ENCODE data around the gene WDR31. TPM values are rescaled to one million over a fixed set of nuclear protein-coding genes. Genes with fewer than 3 reads are reported as not detected.

The WDR31 gene
- total and polyA plus RNA-seq, 3 experiments from 2014 or later: 0.22 to 1.9 (median 1.3) TPM

DNA sequence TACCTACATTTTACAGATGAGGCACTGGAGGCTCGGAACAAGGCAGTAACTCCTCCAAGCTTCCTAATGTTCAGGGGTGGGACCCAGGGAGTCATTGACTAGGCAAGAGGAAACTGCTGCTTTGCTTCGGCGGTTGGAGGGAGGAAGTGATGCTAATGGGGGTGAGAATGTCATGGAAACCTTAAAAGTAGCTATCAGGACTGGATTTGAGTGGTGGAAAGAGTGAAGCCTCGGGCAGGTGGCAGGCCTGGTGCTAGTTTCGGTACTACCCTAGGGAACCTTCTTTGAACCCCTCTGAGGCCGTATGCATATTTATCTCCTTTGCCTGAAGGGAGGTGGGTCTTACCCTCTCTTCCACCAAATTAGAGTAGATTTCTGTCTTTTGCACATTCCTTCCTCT, 10.9 kb upstream of the WDR31 start:
- ChIA-PET POLR2A (no interaction called here), CTCF (interaction anchor here (1.3 to 2.8 kb wide), 2 partner anchors 11 to 51 kb away, joined by 3 to 10 read pairs; partner anchors contain the start of gene ALAD)
- Mint-ChIP-seq H3K27me3 (peaks cover 23 to 36% of the 10 kb centered on the region in 2 donors), H3K4me1 (peaks cover 18 to 23% (median 22%) of the 10 kb centered on the region in 3 donors), H3K4me3 (peak overlapping the region; percentile 61 to 85 (median 79)), H3K9me3 (no peaks in the 10 kb centered on the region), H3K36me3 (no peaks in the 10 kb centered on the region), H3K27ac (peak overlapping the region in 1 of 8 donors; percentile 42)
- no peak overlapping the region for H3K4me3 ChIP-seq (ENCODE audit: low read length)
- DNase-seq: peak in 3 of 5 donors; percentile 8 to 51 (median 11)
- H3K27me3 ChIP-seq (ENCODE audit: insufficient read depth, low read length, poor library complexity, severe bottlenecking): peaks cover 21% of the 10 kb centered on the region
- no peaks in the 10 kb centered on the region for H3K9me3 ChIP-seq (ENCODE audit: low read length)
- H3K4me1 ChIP-seq (ENCODE audit: insufficient read depth, low read length): peaks cover 18% of the 10 kb centered on the region
- no peak overlapping the region for H3K27ac ChIP-seq (ENCODE audit: low read depth, low read length)
- H3K36me3 ChIP-seq (ENCODE audit: insufficient read depth, low read length): no peaks in the 10 kb centered on the region

DNA sequence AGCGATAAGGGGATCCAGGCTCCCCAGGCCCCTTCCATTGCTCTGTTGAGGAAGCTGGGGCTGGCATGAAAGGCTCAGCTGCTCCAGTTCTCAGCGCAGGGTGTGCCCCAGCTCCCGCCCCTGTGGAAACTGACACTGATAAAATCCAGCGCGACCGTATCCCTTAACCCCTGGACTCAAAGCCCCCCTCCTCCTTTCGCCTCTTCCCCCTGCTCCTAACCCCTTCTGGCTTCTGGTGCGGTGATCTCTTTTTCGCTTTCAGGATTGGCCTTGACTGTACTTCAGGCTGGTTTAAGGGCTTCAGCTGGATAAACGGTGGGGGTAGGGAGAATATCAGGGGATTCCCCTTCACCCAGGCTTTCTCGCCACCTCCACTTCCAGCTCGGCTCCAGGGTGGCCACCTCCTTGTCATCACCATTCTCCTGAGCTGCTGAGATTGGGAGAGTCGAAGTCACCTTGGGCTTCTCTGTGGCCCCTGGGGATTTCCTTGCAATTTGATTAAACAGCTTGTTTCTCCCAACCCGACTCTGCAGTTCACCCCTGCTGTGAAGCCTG, 10.1 kb upstream of the WDR31 start:
- H3K9me3 ChIP-seq (ENCODE audit: low read length): no peaks in the 10 kb centered on the region
- ChIA-PET CTCF (interaction anchor here (0.8 to 2.8 kb wide), 6 partner anchors 10 to 305 kb away, joined by 3 to 10 read pairs (median 4); partner anchors contain the start of genes ALAD, C9orf43, HDHD3 and POLE3), POLR2A (interaction anchor here (0.8 to 1.6 kb wide), 2 partner anchors 20 to 49 kb away, joined by 4 to 6 read pairs; no protein-coding TSS in a partner anchor)
- Mint-ChIP-seq H3K27me3 (peaks cover 21 to 36% of the 10 kb centered on the region in 2 donors), H3K36me3 (no peaks in the 10 kb centered on the region), H3K4me1 (peaks cover 18 to 23% (median 22%) of the 10 kb centered on the region in 3 donors), H3K9me3 (no peaks in the 10 kb centered on the region), H3K27ac (peak overlapping the region in 3 of 8 donors; percentile 16 to 40 (median 34)), H3K4me3 (peak overlapping the region; percentile 61 to 85 (median 79))
- peaks cover 18% of the 10 kb centered on the region for H3K4me1 ChIP-seq (ENCODE audit: insufficient read depth, low read length)
- no peak for DNase-seq
- no peak overlapping the region for H3K27ac ChIP-seq (ENCODE audit: low read depth, low read length)
- peaks cover 21% of the 10 kb centered on the region for H3K27me3 ChIP-seq (ENCODE audit: insufficient read depth, low read length, poor library complexity, severe bottlenecking)
- no peaks in the 10 kb centered on the region for H3K36me3 ChIP-seq (ENCODE audit: insufficient read depth, low read length)
- H3K4me3 ChIP-seq (ENCODE audit: low read length): no peak overlapping the region

DNA sequence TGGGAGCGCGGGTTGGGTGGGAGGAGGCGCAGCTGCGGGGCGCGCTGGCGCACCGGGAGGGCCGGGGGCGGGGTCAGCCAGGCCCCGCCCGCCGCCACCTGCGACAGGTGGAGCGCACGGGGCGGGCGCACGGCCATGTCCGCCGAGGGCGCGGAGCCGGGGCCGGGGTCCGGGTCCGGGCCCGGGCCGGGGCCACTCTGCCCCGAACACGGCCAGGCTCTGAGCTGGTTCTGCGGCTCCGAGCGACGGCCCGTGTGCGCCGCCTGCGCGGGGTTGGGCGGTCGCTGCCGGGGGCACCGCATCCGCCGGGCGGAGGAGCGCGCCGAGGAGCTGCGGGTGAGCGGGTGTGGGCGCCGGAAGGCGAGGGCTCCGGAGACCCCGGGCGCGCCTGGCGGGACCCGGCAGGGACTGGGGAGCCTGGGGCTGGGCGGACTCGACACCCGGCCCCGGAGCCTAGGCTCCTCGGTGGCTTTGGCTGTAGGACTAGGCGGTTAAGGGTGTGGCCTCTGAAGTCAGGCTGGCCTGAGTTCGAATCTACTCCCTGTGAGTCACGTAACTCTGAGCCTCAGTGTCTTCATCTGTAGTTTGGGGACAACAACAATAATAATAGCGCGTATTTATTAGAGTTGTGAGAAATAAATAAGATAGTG, 9.5 kb upstream of the WDR31 start, which contains the start of gene BSPRY:
TSS of gene BSPRY (plus strand) at position 97 of the 650 bp plus-strand sequence. CDS start at position 136, 39 bp downstream.
- no peak within 1 kb of the TSS for H3K27ac ChIP-seq (ENCODE audit: low read depth, low read length)
- peaks cover 21% of the 10 kb centered on the region for H3K27me3 ChIP-seq (ENCODE audit: insufficient read depth, low read length, poor library complexity, severe bottlenecking)
- Mint-ChIP-seq H3K4me3 (peak within 1 kb of the TSS; percentile 78 to 90 (median 80)), H3K27ac (peak within 1 kb of the TSS in 3 of 8 donors; percentile 34 to 55 (median 40)), H3K9me3 (no peaks in the 10 kb centered on the region), H3K4me1 (peaks cover 18 to 23% (median 22%) of the 10 kb centered on the region in 3 donors), H3K27me3 (peaks cover 21 to 36% of the 10 kb centered on the region in 2 donors), H3K36me3 (no peaks in the 10 kb centered on the region)
- H3K36me3 ChIP-seq (ENCODE audit: insufficient read depth, low read length): no peaks in the 10 kb centered on the region
- H3K9me3 ChIP-seq (ENCODE audit: low read length): no peaks in the 10 kb centered on the region
- H3K4me1 ChIP-seq (ENCODE audit: insufficient read depth, low read length): peaks cover 18% of the 10 kb centered on the region
- DNase-seq: peak in 4 of 5 donors; percentile 8 to 52 (median 42)
- H3K4me3 ChIP-seq (ENCODE audit: low read length): no peak within 1 kb of the TSS
- ChIA-PET POLR2A (interaction anchor here (0.7 to 1.6 kb wide), 3 partner anchors 13 to 50 kb away, joined by 3 to 6 read pairs (median 4); no protein-coding TSS in a partner anchor), CTCF (interaction anchor here (0.8 to 2.8 kb wide), 6 partner anchors 9 to 305 kb away, joined by 3 to 10 read pairs (median 4); partner anchors contain the start of genes ALAD, C9orf43, HDHD3 and POLE3)

DNA sequence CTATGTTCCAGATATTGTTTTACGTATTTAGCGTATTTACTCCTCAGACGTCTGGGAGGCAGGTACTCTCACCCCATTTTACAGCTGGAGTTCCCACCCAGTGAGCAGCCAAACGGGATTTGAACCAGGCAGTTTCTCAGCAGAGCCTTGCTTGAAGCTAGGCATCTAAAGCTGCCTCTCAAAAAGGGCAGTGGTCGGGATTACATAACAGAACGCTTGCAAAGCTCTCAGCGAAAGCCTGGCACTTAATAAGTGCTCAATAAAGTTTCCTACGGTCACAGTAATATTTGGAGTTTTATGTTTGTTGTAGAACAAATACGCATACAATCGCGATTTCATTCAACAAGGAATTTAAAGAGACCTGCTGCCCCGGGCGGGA, 9.0 kb upstream of the WDR31 start:
- peak overlapping the region; percentile 78 to 90 (median 80) for H3K4me3 Mint-ChIP-seq
- H3K4me1 ChIP-seq (ENCODE audit: insufficient read depth, low read length): peaks cover 18% of the 10 kb centered on the region
- no peaks in the 10 kb centered on the region for H3K9me3 Mint-ChIP-seq
- ChIA-PET CTCF (interaction anchor here (1.4 to 2.8 kb wide), 2 partner anchors 9 to 52 kb away, joined by 5 to 10 read pairs; partner anchors contain the start of genes ALAD and WDR31), POLR2A (interaction anchor here (0.5 to 1.6 kb wide), 5 partner anchors 9 to 62 kb away, joined by 3 to 6 read pairs (median 4); partner anchors contain the start of gene WDR31)
- peaks cover 21% of the 10 kb centered on the region for H3K27me3 ChIP-seq (ENCODE audit: insufficient read depth, low read length, poor library complexity, severe bottlenecking)
- no peaks in the 10 kb centered on the region for H3K36me3 Mint-ChIP-seq
- H3K27me3 Mint-ChIP-seq: peaks cover 21 to 33% of the 10 kb centered on the region in 2 donors
- peaks cover 18 to 23% (median 22%) of the 10 kb centered on the region in 3 donors for H3K4me1 Mint-ChIP-seq
- DNase-seq: no peak
- peak overlapping the region in 1 of 8 donors; percentile 55 for H3K27ac Mint-ChIP-seq
- no peak overlapping the region for H3K27ac ChIP-seq (ENCODE audit: low read depth, low read length)
- no peaks in the 10 kb centered on the region for H3K9me3 ChIP-seq (ENCODE audit: low read length)
- H3K36me3 ChIP-seq (ENCODE audit: insufficient read depth, low read length): no peaks in the 10 kb centered on the region
- H3K4me3 ChIP-seq (ENCODE audit: low read length): no peak overlapping the region

DNA sequence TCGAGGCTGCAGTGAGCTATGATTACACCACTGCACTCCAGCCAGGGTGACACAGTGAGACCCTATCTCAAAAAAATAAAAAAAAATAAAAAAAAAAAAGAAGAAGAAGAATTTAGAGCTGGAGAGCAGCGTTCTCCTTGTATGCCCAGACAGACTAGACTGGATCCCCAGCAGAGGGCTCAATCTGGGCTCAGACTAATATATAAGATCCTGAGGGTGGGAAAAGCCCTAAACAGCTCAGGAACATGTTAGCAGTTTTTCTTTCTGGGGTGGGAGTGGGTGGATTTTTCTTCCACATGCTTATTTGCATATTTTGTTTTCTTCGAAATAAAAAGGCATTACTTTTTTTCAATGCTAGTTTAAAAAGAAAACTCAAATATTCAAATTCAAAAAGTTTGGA, 8.4 kb upstream of the WDR31 start:
- DNase-seq: no peak
- H3K4me1 ChIP-seq (ENCODE audit: insufficient read depth, low read length): peaks cover 18% of the 10 kb centered on the region
- Mint-ChIP-seq H3K36me3 (no peaks in the 10 kb centered on the region), H3K4me3 (peak overlapping the region in 5 of 7 donors; percentile 2 to 39 (median 20)), H3K9me3 (no peaks in the 10 kb centered on the region), H3K4me1 (peaks cover 18 to 23% (median 22%) of the 10 kb centered on the region in 3 donors), H3K27me3 (peaks cover 19 to 29% of the 10 kb centered on the region in 2 donors), H3K27ac (no peak overlapping the region)
- POLR2A ChIA-PET: interaction anchor here (0.5 to 1.6 kb wide), 3 partner anchors 8 to 63 kb away, joined by 4 to 5 read pairs (median 4); partner anchors contain the start of gene WDR31
- no peaks in the 10 kb centered on the region for H3K9me3 ChIP-seq (ENCODE audit: low read length)
- CTCF ChIA-PET: interaction anchor here (1.0 to 2.8 kb wide), 2 partner anchors 11 to 53 kb away, joined by 3 to 10 read pairs; partner anchors contain the start of gene ALAD
- peaks cover 21% of the 10 kb centered on the region for H3K27me3 ChIP-seq (ENCODE audit: insufficient read depth, low read length, poor library complexity, severe bottlenecking)
- no peak overlapping the region for H3K4me3 ChIP-seq (ENCODE audit: low read length)
- H3K36me3 ChIP-seq (ENCODE audit: insufficient read depth, low read length): no peaks in the 10 kb centered on the region
- no peak overlapping the region for H3K27ac ChIP-seq (ENCODE audit: low read depth, low read length)

DNA sequence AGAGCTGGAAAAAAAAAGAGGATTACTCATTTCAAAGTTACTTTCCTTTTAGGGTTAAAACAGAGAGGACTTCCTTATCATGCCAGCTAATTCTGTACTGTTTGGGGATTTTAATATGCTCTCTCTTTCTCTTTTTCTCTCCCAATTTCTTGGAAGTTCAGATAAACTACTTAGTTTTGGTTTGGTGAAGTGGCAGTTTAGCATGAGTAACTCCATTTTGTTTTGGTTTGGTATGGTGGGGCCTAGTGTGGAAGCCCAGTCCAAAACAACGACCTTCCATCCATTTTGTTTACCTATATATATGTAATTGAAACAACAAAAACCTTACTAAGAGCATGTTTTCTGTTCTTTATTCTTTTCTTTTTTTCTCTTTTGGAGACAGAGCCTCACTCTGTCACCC, 5.6 kb upstream of the WDR31 start:
- Histone ChIP-seq H3K27ac (ENCODE audit: low read depth, low read length) (no peak overlapping the region), H3K4me3 (ENCODE audit: low read length) (no peak overlapping the region), H3K4me1 (ENCODE audit: insufficient read depth, low read length) (peaks cover 12% of the 10 kb centered on the region), H3K9me3 (ENCODE audit: low read length) (no peaks in the 10 kb centered on the region), H3K27me3 (ENCODE audit: insufficient read depth, low read length, poor library complexity, severe bottlenecking) (peaks cover 15% of the 10 kb centered on the region), H3K36me3 (ENCODE audit: insufficient read depth, low read length) (no peaks in the 10 kb centered on the region)
- Mint-ChIP-seq H3K36me3 (no peaks in the 10 kb centered on the region), H3K4me1 (peaks cover 13 to 28% (median 15%) of the 10 kb centered on the region in 3 donors), H3K4me3 (no peak overlapping the region), H3K27me3 (peaks cover 7 to 13% of the 10 kb centered on the region in 2 donors), H3K27ac (no peak overlapping the region), H3K9me3 (no peaks in the 10 kb centered on the region)
- POLR2A ChIA-PET: no interaction called here
- no peak for DNase-seq
- CTCF ChIA-PET: no interaction called here

DNA sequence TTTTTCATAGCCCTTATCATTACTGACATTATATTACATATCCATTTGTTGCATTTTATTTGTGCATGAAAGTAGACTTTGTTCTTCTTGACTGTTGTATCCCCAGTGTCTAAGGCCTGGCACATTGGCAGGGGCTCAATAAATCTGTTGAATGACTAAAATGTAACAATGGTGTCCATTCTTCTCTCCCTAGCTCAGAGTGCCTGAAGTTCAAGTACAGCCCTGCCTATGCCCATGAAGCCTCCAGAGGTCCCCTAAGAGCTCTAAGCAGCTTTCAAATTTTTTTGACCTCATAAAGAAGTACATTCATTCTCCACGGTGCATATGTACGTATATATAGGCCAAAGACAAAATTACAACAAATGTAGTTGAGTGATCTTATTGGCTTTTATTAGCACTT, 5.1 kb upstream of the WDR31 start:
- ChIA-PET CTCF (interaction anchor here (1.2 kb wide), 1 partner anchor 55 kb away, joined by 4 read pairs; the partner anchor contains the start of gene ALAD), POLR2A (no interaction called here)
- H3K4me3 Mint-ChIP-seq: no peak overlapping the region

More for the DNA sequence above, 5.1 kb upstream of the WDR31 start:
- Mint-ChIP-seq H3K36me3 (peaks cover 0 to 1% (median 0%) of the 10 kb centered on the region in 3 donors), H3K27ac (peak overlapping the region in 1 of 8 donors; percentile 7), H3K4me1 (peaks cover 13 to 28% (median 15%) of the 10 kb centered on the region in 3 donors), H3K9me3 (no peaks in the 10 kb centered on the region), H3K27me3 (peaks cover 5 to 8% of the 10 kb centered on the region in 2 donors)
- Histone ChIP-seq H3K27me3 (ENCODE audit: insufficient read depth, low read length, poor library complexity, severe bottlenecking) (peaks cover 10% of the 10 kb centered on the region), H3K27ac (ENCODE audit: low read depth, low read length) (no peak overlapping the region), H3K9me3 (ENCODE audit: low read length) (no peaks in the 10 kb centered on the region), H3K4me1 (ENCODE audit: insufficient read depth, low read length) (peaks cover 11% of the 10 kb centered on the region), H3K36me3 (ENCODE audit: insufficient read depth, low read length) (no peaks in the 10 kb centered on the region), H3K4me3 (ENCODE audit: low read length) (no peak overlapping the region)
- no peak for DNase-seq
